Transverse colon (tissue), 4 donors: ENCODE results near the gene TNKS2.

ENCODE experiments used
- CTCF ChIP-seq, 5 experiments: fragments of 200-600 bp in 3 of 5; fragments of 450-650 bp in 2 of 5; sonication (generic) in 3 of 5; IDR thresholded peaks; 1 replicate in 2 of 5; 2 replicates in 3 of 5; pipeline ENCODE4 v1.5.1; 2016 to 2017; ENCODE audit warnings: antibody characterized with exemption in 5 of 5, inconsistent platforms in 3 of 5, mild to moderate bottlenecking in 2 of 5, moderate library complexity in 1 of 5
- EP300 ChIP-seq: sonication (generic); formaldehyde crosslinking; IDR thresholded peaks from one replicate; pipeline ENCODE4 v1.6.1; 2017; ENCODE audit warnings: antibody characterized with exemption, low read depth
- POLR2AphosphoS5 ChIP-seq, 3 donors: sonication (generic); formaldehyde crosslinking; IDR thresholded peaks; one replicate each; pipeline ENCODE4 v1.6.1; 2016; ENCODE audit warnings: antibody characterized with exemption in 3 of 3

GRCh38 chr10:91860885-91861284 is 62.7 kb downstream of the TNKS2 start:
- no peak for TF ChIP-seq EP300
- no peak for TF ChIP-seq CTCF (IDR thresholded peaks at IDR 0.05)
- no peak for TF ChIP-seq POLR2AphosphoS5 (IDR thresholded peaks at IDR 0.05)
